ENCODE measurements around the gene COL4A2.

COL4A2 gene

GRCh38 chr13:110407021-110407420 lies 99.9 kb downstream of the COL4A2 start:
- DNase-seq: no peak

GRCh38 chr13:110407531-110407930 lies 100.4 kb downstream of the COL4A2 start:
- DNase-seq: no peak

- DNase-seq: no peak
These were observed 101.2 kb downstream of the COL4A2 start for GRCh38 chr13:110408286-110408685.

GRCh38 chr13:110409581-110409992 lies 102.5 kb downstream of the COL4A2 start:
- no peak for DNase-seq

- DNase-seq: no peak
These were observed 102.9 kb downstream of the COL4A2 start for GRCh38 chr13:110410000-110410399.

GRCh38 chr13:110410936-110411687 lies 104.0 kb downstream of the COL4A2 start:
- no peak for DNase-seq

GRCh38 chr13:110411688-110412059 lies 104.6 kb downstream of the COL4A2 start:
- no peak for DNase-seq

GRCh38 chr13:110412132-110412914 lies 105.2 kb downstream of the COL4A2 start:
- DNase-seq: peak; percentile 64 to 67

GRCh38 chr13:110413016-110413675 lies 106.1 kb downstream of the COL4A2 start:
- no peak for DNase-seq

- DNase-seq: no peak
These were observed 106.6 kb downstream of the COL4A2 start for GRCh38 chr13:110413676-110414040.

- DNase-seq: no peak
These were observed 107.2 kb downstream of the COL4A2 start for GRCh38 chr13:110414283-110414682.

GRCh38 chr13:110414931-110415330 lies 107.8 kb downstream of the COL4A2 start:
- no peak for DNase-seq

GRCh38 chr13:110415669-110416068 lies 108.6 kb downstream of the COL4A2 start:
- DNase-seq: peak in 1 of 2 experiments; percentile 4

- no peak for DNase-seq
These were observed 109.3 kb downstream of the COL4A2 start for GRCh38 chr13:110416131-110417025.

- no peak for DNase-seq
These were observed 111.9 kb downstream of the COL4A2 start for GRCh38 chr13:110418944-110419343.

GRCh38 chr13:110419381-110419791 lies 112.3 kb downstream of the COL4A2 start:
- no peak for DNase-seq

GRCh38 chr13:110419946-110420345 lies 112.9 kb downstream of the COL4A2 start:
- DNase-seq: no peak

GRCh38 chr13:110420626-110421025 lies 113.5 kb downstream of the COL4A2 start:
- DNase-seq: no peak

- DNase-seq: no peak
These were observed 114.0 kb downstream of the COL4A2 start for GRCh38 chr13:110421061-110421460.

GRCh38 chr13:110421696-110422385 lies 114.8 kb downstream of the COL4A2 start:
- DNase-seq: no peak

GRCh38 chr13:110422913-110423688 lies 116.0 kb downstream of the COL4A2 start:
- no peak for DNase-seq
